Activated CD8-positive, alpha-beta memory T cell treated with anti-CD3 and anti-CD28 coated beads for 24 hours (primary cell): Measurements from ENCODE around the gene DHRS3.
"Not testable (repeated sequence)": the region's sequence is repeated elsewhere in the genome, so short reads cannot be mapped to it uniquely, and the experiment has no call there.

Experiments
- DNase-seq: peaks from one replicate; pipeline ENCODE4 v3.0.0-alpha.2; 2020

DHRS3 gene

DNA sequence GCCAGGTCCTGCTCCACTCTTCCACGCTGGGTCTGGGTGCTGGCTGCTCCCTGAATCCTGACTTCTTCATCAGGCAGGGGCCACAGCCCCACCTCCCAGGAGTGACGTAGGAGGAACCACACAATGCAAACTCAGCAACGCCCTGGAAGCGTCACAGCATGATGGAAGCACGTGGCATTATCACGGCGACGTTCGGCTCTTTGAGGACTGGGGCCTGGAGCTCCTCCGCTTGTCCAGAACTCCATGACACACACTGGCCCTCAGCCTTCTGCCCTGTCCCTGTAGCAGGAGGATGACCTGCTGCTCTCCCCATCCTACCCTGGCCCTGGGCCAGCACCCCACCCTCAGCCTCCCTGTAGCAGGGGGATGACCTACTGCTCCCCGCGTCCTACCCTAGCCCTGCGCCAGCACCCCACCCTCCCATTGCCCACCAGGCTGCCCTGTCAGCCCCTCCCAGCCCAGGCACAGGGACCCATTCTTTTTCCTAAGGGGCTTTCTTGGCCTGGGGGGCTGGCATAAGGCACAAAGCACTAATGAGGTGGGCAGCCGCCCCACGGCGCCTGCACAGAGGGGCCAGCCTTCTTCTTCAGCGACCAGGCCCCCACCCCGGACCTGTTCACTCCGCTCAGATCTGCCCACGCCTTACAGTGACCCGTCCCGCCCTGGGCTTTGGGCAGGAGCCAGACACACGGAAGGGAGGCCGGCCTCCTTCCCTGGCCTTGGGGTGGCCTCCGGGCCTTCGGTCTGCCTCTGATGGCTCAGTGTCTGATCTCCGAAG lies 65.7 kb downstream of the DHRS3 start:
- no peak for DNase-seq

GRCh38 chr1:12551584-12551983 lies 66.4 kb downstream of the DHRS3 start:
- no peak for DNase-seq

DNA sequence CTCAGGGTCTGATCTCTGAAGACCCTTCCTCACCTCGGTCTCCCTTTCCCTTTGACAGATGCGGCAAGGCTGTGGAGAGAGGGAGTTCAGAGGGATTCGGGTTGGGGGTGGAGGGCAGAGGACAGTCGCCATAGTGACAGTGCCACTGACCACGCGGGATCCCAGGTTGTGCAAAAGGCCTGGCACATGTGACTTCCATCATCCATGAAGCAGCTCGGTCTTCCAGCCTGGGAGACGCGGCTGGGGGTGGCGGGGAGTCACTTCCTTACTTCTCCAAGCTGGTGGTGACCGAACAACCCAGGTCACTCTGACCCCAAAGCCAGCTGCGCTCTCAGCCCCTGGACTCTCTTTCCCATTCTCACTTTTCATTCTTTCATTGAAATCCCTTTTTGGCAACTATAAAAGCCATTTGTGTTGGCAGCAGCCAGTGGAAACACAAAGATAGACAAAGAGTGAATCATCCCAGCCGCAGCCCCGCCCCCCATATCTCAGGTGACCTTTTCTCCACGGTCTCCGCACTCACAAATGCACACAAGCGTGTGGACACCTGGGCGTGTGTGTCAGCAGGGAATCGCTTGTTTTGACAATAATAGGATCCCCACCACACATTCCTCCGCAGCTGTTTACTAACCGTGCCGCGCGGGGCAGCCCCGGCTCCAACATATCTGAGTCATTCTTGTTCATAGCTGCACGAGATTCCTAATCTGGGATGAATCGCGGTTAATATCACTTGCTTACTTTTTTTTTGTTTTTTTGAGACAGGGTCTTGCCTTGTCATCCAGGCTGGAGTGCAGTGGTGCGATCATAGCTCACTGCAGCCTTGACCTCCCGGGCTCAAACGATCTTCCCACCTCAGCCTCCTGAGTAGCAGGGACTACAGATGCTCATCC lies 68.3 kb downstream of the DHRS3 start:
- DNase-seq = no peak

GRCh38 chr1:12548973-12549459 lies 69.0 kb downstream of the DHRS3 start:
- no peak for DNase-seq

DNA sequence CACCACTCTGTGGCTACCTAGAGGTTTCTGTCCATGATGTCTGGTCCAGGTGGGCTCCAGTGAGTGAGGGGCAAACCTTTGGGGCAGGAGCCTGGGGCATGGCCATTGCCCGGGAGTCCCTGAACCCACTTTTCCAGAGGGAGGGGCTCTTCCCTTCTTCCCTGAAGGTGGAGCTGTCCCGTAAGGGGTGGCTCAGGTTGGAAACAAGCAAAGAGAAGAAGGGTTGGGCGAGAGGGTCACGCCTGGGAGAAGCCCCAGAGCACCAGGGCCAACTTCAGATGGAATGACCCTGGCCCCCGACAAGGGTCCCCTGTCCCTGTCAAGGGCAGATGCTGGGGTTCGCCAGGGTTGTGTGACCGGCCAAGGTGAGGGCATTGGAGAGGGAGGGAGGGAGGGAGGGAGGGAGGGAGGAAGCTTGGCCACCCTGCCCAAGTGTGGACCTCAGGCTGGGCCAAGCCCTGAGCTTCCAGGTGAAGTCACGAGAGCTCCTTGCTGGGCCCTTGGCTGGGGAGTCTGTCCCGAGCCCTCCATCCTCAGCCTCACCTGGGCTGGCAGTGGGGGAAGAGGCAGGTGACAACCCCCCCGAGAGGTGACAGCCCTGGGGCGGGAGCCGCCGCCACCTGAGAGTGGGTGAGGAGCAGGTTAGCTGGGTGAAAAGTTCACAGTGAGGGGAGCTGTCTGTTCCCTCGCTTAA lies 69.6 kb downstream of the DHRS3 start:
- no peak for DNase-seq

DNA sequence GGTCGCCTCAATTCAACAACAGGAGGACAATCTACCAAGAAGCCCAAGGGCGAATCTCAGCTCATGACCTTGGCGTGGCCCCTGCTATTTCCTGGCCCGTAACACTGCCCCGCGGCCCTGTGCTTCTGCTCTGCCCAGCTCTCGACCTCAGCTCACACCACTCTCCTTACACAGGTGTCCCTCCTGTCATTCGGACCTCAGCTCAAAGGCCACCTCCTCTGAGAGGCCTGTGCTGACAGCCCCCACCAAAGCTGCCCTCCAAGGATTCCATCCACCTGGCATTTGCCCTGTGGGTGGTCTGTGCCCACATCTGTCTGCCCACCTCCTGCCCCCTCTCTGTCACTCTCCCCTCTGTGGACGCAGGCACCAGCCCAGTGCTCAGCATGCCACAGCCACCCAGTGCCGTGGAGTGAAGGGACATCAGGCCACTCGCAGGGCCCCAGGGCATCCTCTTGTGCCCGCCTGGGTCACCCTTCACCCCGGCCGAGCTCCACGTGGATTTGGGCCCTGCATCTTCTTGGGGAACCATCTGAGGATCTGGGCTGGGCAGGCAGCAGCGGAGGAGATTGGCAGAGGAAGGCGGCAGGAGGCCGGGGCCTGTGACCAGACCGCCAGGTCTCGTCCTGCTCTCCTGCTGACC lies 70.3 kb downstream of the DHRS3 start:
- DNase-seq = no peak

- DNase-seq = no peak
These were observed 71.0 kb downstream of the DHRS3 start for GRCh38 chr1:12546771-12547585.

DNA sequence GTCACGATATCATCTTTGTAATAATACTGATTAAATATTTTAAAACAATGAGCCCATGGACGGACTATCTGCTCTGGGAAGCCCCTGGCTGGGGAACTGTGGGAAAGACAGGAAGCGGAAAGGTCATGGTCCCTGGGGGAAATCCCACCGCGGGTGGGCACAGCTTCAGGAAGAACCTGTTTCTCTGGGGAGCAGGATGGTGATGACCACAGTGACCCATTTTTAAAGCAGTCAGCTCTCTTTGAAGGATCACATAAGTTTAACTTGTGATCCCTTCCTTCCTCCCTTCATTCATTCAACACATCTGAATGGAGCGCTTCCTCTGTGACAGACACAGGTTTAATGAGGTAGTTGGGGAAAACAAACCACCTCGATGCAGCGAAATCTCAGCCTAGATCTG lies 73.0 kb downstream of the DHRS3 start:
- no peak for DNase-seq

GRCh38 chr1:12544357-12544756 lies 73.7 kb downstream of the DHRS3 start:
- DNase-seq = no peak

DNA sequence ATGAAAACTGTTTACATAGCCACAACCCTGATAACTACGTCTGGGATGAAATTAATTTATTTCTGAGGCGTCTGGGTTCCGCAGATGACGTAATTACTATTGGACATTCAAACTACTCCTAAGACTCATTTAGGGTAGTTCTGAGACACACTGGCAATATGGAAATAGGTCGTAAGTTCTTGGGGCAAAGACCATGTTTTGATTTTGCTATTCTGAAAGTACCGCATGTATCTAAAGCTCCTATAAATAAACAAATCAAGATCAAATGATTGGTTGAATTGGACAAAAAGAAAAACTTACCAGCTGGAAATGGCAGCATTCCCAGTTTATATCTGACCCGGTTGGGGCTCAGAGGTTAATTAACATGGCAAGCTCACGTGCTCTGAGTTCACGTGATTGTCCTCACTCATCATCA lies 74.3 kb downstream of the DHRS3 start:
- no peak for DNase-seq

- DNase-seq = no peak
These were observed 75.1 kb downstream of the DHRS3 start for GRCh38 chr1:12542616-12543592.

DNA sequence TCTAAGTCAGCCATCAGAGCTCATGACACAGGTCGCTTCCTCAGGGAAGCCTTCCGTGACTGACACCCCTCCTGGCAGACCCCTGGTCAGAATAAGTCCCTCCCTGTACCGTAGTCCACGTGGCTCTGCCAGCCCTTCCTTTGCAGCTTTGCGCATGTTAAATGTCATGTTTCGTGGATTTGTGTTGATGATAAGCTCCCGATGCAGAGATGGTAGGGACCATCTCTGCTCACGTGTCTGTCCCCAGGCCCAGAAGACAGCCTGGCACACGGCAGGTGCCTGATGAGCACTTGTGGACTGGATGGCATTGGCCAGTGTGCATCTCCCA lies 75.9 kb downstream of the DHRS3 start:
- DNase-seq = no peak

DNA sequence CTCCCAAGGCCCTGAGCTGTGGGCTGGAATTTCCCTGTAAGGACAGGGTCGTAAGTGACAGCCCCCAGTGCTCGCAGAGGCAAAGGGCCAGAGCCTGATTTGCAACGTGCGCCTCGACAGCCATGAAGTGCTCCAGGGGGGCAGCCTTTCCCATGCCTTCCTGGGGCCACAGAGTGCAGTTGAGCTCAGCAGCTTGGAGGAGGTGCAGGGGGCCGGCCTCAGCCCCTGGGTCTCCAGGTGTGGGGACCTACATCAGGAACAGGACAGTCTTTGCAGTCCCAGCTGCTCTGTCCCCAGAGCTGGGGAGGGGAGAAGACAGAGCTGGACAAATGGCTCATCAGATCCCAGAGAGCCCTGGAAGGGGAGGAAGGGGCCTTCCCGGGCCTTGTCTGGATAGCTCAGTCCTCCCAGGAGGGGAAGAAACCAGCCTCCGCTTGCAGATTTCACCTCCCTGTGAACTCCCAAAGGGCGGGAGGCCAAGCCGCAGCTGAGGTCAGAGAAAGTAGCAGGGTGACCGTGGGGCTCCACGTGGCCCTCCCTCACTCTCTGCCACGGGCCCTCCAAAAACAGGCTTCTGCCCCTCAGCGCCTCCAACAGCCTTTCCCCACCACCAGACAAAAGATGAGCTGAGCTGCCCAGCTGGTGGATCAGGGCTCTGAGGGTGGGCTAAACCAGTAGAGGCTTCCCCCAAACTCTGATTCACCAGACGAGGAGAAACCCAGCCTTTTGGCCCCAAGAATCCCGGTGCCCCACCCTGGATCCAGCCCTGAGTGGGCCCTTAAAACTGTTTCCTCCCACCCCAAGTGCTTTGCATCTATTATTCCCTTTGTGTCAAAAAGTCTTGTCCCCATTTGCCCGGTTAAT lies 76.5 kb downstream of the DHRS3 start:
- no peak for DNase-seq

GRCh38 chr1:12540580-12541273 lies 77.3 kb downstream of the DHRS3 start:
- DNase-seq = no peak

- no peak for DNase-seq
These were observed 78.1 kb downstream of the DHRS3 start for GRCh38 chr1:12539705-12540579.

DNA sequence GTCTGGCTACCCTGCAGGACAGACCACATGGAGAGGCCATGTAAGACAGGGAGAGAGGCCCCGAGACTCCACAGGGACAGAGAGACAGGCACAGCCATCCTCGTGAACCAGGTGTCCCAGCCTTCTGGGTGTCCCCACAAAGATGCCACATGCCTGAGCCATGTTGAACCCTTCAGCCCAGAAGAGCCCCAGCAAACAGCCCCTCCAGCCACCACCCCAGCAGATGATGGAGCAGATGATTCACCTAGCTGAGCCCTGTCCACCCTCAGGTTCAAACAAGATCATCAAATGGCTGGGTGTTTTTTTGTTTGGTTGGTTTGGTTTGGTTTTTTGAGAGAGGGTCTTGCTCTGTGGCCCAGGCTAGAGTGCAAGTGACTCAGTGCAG lies 78.7 kb downstream of the DHRS3 start:
- no peak for DNase-seq

- DNase-seq = not testable (repeated sequence)
These were observed 79.5 kb downstream of the DHRS3 start for GRCh38 chr1:12538536-12538935.

DNA sequence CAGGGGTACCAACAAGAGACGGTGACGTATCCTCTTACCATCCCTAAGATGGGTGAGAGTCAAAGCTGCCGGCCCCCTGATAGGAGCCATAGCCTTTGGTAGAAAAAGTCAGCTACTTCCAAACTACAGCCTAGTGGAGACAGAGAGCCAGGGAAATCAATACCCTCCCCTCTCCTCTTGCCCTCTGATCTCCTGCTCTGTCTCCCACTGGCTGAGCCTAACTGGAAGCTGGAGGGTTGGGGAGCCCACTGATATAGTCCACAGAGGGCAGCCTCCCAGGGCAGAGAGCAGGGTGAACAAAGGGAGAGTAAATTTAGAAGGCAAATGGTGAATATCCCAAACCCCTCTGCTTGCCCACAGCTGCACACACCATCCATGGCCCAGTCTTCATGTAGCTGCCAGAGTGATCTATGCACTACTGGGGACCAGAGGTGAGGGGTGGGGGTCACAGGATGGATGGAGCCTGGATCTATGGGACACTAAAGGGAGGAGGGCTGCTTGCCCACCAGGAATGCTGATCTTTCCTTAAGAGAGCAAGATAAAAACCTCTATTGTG lies 80.0 kb downstream of the DHRS3 start:
- DNase-seq = no peak
